PC-9 (cell line): Measurements from ENCODE around the gene TTC28. TPM values are rescaled to one million over a fixed set of nuclear protein-coding genes. Genes with fewer than 3 reads are reported as not detected.

Source experiments
- BruUV-seq: library from RNA; stranded (reverse); fragments of 400-500 nt; replicated peaks from 2 replicates; lab custom pipeline; 2021; lab: Mats Ljungman, UMichigan
- CTCF ChIA-PET: fragments of 300-600 bp; sonication (Branson Sonifier 250); formaldehyde crosslinking; loops from one replicate; lab custom pipeline; 2022; ENCODE audit warnings: antibody characterized with exemption; lab: Charles Lee
- POLR2A ChIA-PET: fragments of 300-600 bp; sonication (Branson Sonifier 250); formaldehyde crosslinking; loops from one replicate; lab custom pipeline; 2022; ENCODE audit warnings: antibody characterized with exemption; ENCODE audit not compliant: unreplicated experiment; lab: Charles Lee
- DNase-seq, 2 experiments: peaks; one replicate each; pipeline versions ENCODE4 v3.0.0 to v3.0.0-alpha.2; 2015 to 2022; ENCODE audit warnings: mixed read lengths in 1 of 2
- H2AFZ ChIP-seq: fragments of 200-600 bp; sonication (generic); 2 replicates; pipeline ENCODE4 v1.8.1; 2017; ENCODE audit warnings: antibody characterized with exemption
- H3F3A ChIP-seq: fragments of 200-600 bp; sonication (generic); 2 replicates; pipeline ENCODE4 v1.8.1; 2017; ENCODE audit warnings: antibody characterized with exemption, mild to moderate bottlenecking, low read depth; ENCODE audit not compliant: insufficient read depth
- H3K27ac ChIP-seq: fragments of 200-600 bp; sonication (generic); 2 replicates; pipeline ENCODE4 v1.6.1; 2016; ENCODE audit warnings: mixed run types
- H3K27me3 ChIP-seq: fragments of 200-600 bp; sonication (generic); 2 replicates; pipeline ENCODE4 v1.6.1; 2016; ENCODE audit warnings: low read depth, mixed run types; ENCODE audit not compliant: insufficient read depth
- H3K36me3 ChIP-seq: fragments of 200-600 bp; sonication (generic); 2 replicates; pipeline ENCODE4 v1.6.1; 2016; ENCODE audit warnings: low read depth, mixed run types
- H3K4me1 ChIP-seq: fragments of 200-600 bp; sonication (generic); replicated peaks from 2 replicates; pipeline ENCODE4 v1.6.1; 2016; ENCODE audit warnings: mixed run types; ENCODE audit not compliant: insufficient read depth
- H3K4me2 ChIP-seq: fragments of 200-600 bp; sonication (generic); 2 replicates; pipeline ENCODE4 v1.6.1; 2017; ENCODE audit warnings: mixed run types
- H3K4me3 ChIP-seq: fragments of 200-600 bp; sonication (generic); 2 replicates; pipeline ENCODE4 v1.6.1; 2016; ENCODE audit warnings: mixed run types
- H3K79me2 ChIP-seq: fragments of 200-600 bp; sonication (generic); 2 replicates; pipeline ENCODE4 v1.6.1; 2017; ENCODE audit warnings: low read depth, mixed run types
- H3K9me2 ChIP-seq: fragments of 200-600 bp; sonication (generic); 2 replicates; pipeline ENCODE4 v1.8.1; 2017; ENCODE audit warnings: mild to moderate bottlenecking; ENCODE audit not compliant: insufficient read depth
- H3K9me3 ChIP-seq: fragments of 200-600 bp; sonication (generic); 2 replicates; pipeline ENCODE4 v1.8.1; 2016; ENCODE audit warnings: low read depth; ENCODE audit not compliant: insufficient read depth
- H4K20me1 ChIP-seq: fragments of 200-600 bp; sonication (generic); 2 replicates; pipeline ENCODE4 v1.8.1; 2017; ENCODE audit not compliant: insufficient read depth
- EZH2 ChIP-seq: fragments of 200-600 bp; sonication (generic); IDR thresholded peaks from 2 replicates; pipeline ENCODE4 v1.8.0; 2017; ENCODE audit warnings: antibody characterized with exemption, low read depth
- intact Hi-C: fragments of 100-400 bp; cut with micrococcal nuclease; formaldehyde crosslinking; loops from one replicate; pipeline ENCODE4 v1.10.0; 2022; ENCODE audit not compliant: unreplicated experiment
- total RNA-seq: library from RNA; stranded (reverse); gene quantifications from 2 replicates; pipeline ENCODE4 v1.2.3, GENCODE V29; 2021
- TF ChIP-seq, protein P1 (sequence below): fragments of 200-600 bp; sonication (generic); conservative IDR thresholded peaks from 2 replicates; pipeline ENCODE4 v1.6.1; 2017; ENCODE audit warnings: mixed run types, antibody characterized with exemption, mild to moderate bottlenecking, moderate library complexity

TTC28 gene
- total RNA-seq, 1 experiment from 2014 or later, result 6.7 TPM

DNA sequence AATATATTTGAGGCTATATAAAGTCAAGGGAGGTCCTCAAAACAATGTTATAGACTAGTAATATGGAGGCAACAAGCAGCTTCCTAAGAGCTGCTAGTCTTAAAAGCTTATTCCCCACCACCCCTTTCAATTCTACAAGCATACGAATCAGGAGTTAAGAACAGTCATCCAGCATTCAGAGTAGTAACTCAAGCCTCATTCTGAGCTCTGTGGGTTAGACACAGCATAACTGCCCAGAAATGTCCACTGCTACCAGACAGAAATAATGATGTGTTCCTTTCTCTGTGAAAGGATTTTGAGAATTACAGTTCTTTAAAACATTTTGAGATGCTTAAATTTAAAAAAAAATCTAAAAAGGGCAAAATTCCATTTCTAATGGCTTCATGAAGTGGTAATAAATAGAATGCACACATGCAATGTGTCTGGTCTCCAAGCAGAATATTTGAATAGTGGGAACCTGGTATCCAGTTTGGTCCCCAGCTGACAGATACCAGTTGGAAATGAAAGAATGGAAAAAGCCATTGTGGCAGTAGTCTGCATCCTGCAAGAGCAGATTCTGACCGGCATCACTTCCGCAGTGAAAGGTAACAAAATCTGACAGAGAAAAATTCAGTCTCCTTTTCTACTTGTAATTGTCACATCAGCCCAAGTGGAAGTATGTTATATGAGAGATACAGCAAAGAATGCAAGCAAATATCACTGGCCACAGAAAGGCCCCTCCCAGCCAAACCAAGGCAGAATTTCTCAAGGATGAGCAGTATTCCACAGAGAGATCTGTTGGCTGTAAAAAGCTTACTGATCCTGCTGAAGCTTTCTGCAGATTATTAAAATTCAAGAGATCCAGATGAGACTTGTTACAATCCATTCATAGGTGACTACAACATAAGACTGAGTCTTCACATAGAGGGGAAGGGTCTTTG is 449.8 kb downstream of the TTC28 start:
- Histone ChIP-seq H4K20me1 (no peaks in the 10 kb centered on the region), H3K4me1 (no peaks in the 10 kb centered on the region), H3K4me3 (no peak overlapping the region), H3K79me2 (no peaks in the 10 kb centered on the region), H3K9me3 (no peaks in the 10 kb centered on the region), H3F3A (no peaks in the 10 kb centered on the region), H3K4me2 (no peak overlapping the region), H3K27me3 (no peaks in the 10 kb centered on the region), H3K36me3 (no peaks in the 10 kb centered on the region), H3K27ac (no peak overlapping the region), H2AFZ (no peak overlapping the region), H3K9me2 (no peaks in the 10 kb centered on the region; the same call in 1 of the 2 replicates)
- no peak for DNase-seq
- BruUV-seq, result no TSS peak
- TF ChIP-seq, protein P1, sequence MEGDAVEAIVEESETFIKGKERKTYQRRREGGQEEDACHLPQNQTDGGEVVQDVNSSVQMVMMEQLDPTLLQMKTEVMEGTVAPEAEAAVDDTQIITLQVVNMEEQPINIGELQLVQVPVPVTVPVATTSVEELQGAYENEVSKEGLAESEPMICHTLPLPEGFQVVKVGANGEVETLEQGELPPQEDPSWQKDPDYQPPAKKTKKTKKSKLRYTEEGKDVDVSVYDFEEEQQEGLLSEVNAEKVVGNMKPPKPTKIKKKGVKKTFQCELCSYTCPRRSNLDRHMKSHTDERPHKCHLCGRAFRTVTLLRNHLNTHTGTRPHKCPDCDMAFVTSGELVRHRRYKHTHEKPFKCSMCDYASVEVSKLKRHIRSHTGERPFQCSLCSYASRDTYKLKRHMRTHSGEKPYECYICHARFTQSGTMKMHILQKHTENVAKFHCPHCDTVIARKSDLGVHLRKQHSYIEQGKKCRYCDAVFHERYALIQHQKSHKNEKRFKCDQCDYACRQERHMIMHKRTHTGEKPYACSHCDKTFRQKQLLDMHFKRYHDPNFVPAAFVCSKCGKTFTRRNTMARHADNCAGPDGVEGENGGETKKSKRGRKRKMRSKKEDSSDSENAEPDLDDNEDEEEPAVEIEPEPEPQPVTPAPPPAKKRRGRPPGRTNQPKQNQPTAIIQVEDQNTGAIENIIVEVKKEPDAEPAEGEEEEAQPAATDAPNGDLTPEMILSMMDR, result no peak
- TF ChIP-seq EZH2, result no peak
- ChIA-PET POLR2A (no interaction called here), CTCF (no interaction called here)
- intact Hi-C loops, result no loop called here

GRCh38 chr22:28223826-28224225 is 455.8 kb downstream of the TTC28 start:
- BruUV-seq, result no TSS peak
- CTCF ChIA-PET, result no interaction called here
- Histone ChIP-seq H3K79me2 (no peaks in the 10 kb centered on the region), H4K20me1 (no peaks in the 10 kb centered on the region), H3K4me2 (no peak overlapping the region), H3K9me2 (no peaks in the 10 kb centered on the region; the same call in 1 of the 2 replicates), H3K36me3 (no peaks in the 10 kb centered on the region), H3K4me3 (no peak overlapping the region), H3K4me1 (no peaks in the 10 kb centered on the region), H3K27me3 (no peaks in the 10 kb centered on the region), H3K9me3 (no peaks in the 10 kb centered on the region), H2AFZ (no peak overlapping the region), H3K27ac (no peak overlapping the region), H3F3A (no peaks in the 10 kb centered on the region)
- intact Hi-C loops, result no loop called here
- no peak for DNase-seq
- POLR2A ChIA-PET, result no interaction called here
- TF ChIP-seq, protein P1, result no peak
- TF ChIP-seq EZH2, result no peak

DNA sequence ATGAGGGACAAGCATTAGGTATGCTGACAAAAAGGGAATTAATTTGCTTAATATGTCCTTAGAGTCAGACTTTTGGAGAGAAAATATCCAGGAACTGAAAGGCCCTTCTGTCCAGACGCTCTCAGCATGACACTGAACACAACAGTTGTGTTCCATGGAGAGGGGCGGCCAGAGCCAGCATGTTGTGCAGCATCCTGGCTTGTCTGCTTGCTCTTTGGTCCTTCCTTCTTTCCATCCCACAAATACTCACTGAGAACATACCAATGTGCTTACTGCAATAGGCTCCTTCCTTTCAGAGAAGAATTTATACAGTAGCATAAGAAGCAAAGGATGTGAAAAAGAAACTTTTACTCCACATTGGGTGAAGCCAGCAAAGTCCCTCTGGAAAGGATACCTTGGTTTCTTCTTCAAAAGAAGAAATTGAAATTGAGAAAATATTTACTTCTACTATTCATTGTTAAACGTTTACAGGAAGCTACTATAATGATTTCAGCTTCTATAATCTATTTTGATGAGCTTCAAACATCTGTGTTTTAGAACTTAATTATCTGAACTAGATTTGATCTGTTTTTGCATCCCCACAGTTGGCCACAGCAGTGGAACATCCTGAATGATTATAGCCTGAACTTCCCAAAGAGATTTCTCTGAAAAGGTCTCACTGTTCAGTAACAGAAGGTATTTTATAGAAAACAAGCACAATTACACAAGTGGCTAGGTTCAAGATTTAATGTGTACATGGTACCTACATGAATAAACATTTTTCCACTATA is 456.5 kb downstream of the TTC28 start:
- CTCF ChIA-PET, result no interaction called here
- no peak for DNase-seq
- Histone ChIP-seq H4K20me1 (no peaks in the 10 kb centered on the region), H3K4me2 (no peak overlapping the region), H3K4me1 (no peaks in the 10 kb centered on the region), H3K36me3 (no peaks in the 10 kb centered on the region), H3K9me2 (no peaks in the 10 kb centered on the region), H3K9me3 (no peaks in the 10 kb centered on the region), H3K27ac (no peak overlapping the region), H3K4me3 (no peak overlapping the region), H3K27me3 (no peaks in the 10 kb centered on the region), H2AFZ (no peak overlapping the region), H3K79me2 (no peaks in the 10 kb centered on the region), H3F3A (no peaks in the 10 kb centered on the region)
- POLR2A ChIA-PET, result no interaction called here
- TF ChIP-seq EZH2, result no peak
- TF ChIP-seq, protein P1, result no peak
- intact Hi-C loops, result no loop called here
- BruUV-seq, result no TSS peak
